GM21526 (cell line): ENCODE results near the gene RTEL1.
"Not testable (repeated sequence)": the region's sequence is repeated elsewhere in the genome, so short reads cannot be mapped to it uniquely, and the experiment has no call there.

ENCODE experiments used
- ATAC-seq: cut with Tn5 transposase; IDR thresholded peaks from one replicate; pipeline ENCODE4 v1.9.1; 2021; ENCODE audit warnings: moderate library complexity; ENCODE audit not compliant: unreplicated experiment, low FRiP score

The RTEL1 gene

DNA sequence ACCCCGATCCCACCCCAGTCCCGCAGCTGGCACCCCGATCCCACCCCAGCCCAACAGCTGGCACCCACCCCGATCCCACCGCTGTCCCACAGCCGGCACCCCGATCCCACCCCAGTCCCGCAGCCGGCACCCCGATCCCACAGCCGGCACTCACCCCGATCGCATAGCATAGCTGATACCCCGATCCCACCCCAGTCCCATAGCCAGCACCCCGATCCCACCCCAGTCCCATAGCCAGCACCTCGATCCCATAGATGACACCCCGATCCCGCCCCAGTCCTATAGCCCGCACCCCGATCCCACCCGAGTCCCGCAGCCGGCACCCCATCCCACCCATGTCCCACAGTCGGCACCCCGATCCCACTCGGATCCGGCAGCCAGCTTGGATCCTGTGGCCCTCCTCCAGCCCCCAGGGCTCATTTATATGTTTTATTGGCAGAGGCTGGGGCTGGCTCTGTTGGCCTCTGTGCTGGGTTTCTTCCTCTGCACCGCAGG, 30.3 kb upstream of the RTEL1 start:
- ATAC-seq: no peak

GRCh38 chr20:63628246-63628975, 29.7 kb upstream of the RTEL1 start:
- no peak for ATAC-seq

DNA sequence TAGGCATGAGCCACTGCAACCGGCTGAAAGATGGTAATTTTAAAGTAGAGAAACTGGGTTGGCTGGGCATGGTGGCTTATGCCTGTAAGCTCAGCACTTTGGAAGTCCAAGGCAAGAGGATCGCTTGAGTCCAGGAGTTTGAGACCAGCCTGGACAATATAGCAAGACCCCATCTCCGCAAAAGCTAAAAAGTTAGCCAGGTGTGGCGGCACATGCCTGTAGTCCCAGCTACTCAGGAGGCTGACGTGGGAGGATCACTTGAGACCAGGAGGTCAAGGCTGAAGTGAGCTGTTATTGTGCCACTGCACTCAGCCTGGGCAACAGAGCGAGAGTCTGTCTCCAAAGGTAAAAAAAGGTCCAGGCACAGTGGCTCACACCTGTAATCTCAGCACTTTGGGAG, 27.2 kb upstream of the RTEL1 start:
- ATAC-seq: not testable (repeated sequence)

GRCh38 chr20:63631426-63631825, 26.7 kb upstream of the RTEL1 start:
- not testable (repeated sequence) for ATAC-seq

DNA sequence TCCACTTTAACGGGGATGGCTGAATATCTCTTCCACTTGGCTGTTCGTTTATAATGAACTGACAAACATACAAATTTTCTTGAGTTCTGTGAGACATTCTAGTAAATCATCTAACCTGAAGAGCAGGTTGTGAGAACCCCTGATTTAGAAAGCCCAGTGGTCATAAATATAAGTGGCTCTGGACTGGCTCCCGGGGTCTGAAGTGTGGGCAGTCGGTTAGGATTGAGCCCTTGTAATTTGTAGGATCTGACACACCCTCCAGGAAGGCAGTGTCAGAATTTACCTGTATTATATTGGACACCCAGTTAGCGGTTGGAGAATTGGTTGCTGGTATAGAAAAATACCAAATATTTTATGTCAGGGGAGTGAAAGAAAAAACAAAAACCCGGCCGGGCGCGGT, 24.4 kb upstream of the RTEL1 start:
- ATAC-seq: no peak

- no peak for ATAC-seq
Measured at GRCh38 chr20:63635431-63636141, 22.5 kb upstream of the RTEL1 start.

GRCh38 chr20:63636752-63637628, 21.1 kb upstream of the RTEL1 start:
- ATAC-seq: no peak

DNA sequence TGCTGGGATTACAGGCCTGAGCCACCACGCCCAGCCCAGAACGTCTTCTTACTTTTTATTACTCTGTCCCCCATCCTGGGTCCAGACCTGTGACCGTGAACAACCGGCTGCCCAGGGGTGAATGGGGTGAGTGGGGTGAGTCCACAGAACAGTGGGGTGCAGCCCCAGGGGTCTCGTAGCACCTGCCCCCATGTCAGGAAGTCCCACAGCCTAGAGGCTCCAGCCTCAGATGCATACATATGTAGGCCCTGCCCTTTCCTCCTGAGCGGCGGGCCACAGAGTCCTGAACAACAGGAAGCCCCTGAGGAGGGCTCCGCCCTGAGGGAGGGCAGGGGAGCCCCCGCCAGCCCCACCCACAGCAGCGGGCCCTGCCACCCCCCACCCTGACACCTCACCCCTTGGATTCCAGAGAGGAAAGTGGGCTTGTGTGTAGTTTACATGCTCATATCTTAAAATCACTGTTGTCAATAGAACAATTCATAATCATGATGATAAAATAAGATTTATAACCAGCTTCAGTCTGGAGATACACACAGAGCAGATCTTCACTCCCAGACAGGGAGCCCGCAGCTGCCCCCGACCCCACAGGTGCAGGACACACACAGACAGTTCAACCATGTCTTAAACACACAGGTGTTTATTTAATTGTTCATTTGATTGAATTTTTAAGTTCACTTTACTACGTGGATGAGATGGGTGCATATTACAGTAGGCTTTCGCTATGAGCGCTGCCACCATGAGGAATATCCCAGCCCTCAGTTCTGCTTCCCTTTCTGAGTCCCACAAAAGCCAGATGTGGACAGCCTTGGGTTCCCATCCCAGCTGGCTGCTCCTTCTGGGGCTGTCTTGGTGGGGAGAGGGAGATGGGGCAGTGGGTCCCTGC, 18.8 kb upstream of the RTEL1 start:
- no peak for ATAC-seq

DNA sequence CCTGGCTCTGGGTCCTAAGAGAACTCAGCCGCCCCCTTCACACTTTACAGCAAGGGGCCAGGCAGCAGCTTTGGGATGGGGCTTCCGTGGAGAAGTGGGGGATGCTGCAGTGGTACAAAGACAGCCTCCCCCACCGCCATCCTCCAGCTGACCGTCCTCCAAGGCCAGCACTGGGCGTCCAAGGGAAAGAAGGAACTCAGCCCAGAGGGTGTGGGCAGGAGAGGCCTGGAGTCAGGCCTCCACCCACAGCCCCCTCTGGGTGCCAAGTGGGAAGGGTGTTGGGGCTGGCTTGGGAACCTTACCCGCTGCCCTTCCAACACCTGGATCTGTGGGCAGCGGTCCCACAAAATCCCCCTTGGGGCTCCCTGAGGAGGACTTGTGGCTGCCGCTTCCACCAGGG, 18.0 kb upstream of the RTEL1 start:
- no peak for ATAC-seq

- not testable (repeated sequence) for ATAC-seq
Measured at GRCh38 chr20:63640686-63641085, 17.4 kb upstream of the RTEL1 start.

DNA sequence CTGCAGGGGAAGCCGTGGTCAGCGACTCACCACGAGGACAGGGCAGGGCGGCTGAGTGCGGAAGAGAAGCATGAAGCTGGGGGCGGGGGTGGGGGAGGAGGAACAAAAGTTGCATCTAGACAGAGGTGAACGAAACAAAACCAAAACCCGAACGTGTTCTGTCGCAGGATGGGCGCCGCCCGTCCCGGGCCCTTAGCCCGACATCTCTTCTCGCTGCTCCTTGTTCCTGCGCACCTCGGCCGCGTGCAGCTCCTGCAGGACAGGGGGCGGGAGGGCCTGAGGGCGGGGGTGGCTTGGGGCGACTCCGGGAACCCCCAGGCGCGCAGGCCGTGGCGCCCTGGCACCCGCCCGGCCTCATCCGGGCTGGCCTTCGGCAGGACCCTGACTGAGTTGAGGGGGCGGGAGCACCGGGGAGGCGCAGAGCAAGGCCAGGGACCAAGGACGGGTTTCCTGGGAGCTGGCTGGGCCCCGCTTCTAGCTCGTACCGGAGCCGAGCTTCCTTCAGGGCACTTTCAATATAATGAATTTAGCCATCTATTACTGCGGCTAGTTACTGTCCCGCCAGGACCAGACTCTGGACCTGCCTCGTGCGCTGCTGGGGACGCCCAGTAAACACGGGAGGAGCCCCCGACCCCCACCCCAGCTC, 16.8 kb upstream of the RTEL1 start:
- ATAC-seq: no peak

- peak; percentile 45 for ATAC-seq
Measured at GRCh38 chr20:63641792-63642523, 16.2 kb upstream of the RTEL1 start.

DNA sequence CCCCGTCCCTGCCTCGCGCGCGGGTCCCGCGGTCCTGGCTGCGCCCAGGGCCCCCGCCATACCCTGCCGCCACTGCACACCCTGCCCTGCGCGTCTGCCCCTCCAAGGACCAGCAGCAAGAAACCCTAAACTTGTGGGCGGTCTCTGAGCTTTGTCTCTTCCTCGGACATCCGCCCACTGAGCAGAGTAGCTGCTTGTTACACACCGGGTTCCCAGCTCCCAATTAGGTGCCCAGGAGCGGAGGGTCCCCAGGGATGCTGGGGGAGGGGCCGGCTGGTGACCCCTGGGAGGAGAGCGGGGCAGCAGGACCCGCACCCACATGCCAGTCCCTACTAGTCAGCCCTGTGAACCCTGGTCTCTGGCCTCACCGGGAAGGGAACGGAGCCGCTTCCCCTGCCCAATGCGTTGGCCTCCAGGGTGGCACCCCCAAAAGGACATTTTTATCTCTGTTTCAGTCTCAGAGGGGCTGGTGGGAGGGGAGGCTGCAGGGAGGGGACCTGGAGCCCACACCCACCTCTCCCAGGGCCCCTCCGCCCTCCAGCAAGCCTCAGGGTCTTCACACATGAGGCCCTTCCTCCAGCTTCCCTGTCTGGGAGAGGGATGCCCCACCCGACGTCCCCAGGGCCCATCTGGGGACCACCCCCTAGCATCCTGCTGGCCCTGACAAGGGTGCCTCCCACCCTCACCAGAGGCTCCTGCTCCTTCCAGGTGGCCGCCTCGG, 15.4 kb upstream of the RTEL1 start:
- peak; percentile 8 for ATAC-seq

DNA sequence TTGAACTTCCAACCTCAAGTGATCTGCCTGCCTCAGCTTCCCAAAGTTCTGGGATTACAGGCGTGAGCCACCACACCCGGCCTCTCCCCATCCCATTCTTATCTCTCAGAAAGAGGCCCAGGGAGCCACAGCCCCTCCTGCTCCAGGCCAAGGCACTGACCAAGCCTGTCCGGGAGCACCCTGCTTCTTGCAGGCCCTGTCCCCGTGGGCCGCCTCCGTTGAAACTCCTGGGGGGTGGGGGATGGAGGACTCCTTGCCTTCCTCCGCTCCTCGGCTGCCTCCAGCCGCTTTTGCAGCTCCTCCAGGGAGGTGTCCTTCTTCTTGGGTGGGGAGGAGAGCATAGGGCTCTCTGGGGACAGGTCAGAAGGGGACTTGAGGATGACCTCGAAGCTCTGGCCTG, 14.6 kb upstream of the RTEL1 start:
- ATAC-seq: no peak

DNA sequence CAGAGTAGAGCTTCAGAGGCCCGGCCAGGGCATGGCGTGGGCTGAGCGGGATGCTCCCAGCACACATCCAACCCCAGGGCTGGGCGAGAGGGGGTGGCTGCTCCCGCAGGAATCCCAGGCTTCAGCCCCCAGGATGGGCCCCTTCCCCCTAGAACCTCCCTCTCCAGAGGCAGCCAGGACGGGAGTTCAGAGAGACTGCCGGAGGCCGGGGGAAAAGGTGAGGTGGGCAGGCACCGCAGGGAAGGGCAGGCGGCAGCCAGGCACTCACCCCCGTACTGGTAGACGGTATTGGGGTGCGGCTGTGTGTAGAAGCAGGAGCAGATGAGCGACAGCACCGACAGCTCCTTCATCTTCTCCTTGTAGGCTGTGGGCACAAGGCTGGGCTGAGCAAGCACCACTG, 14.2 kb upstream of the RTEL1 start:
- ATAC-seq: no peak

GRCh38 chr20:63645218-63645617, 12.9 kb upstream of the RTEL1 start:
- ATAC-seq: no peak

DNA sequence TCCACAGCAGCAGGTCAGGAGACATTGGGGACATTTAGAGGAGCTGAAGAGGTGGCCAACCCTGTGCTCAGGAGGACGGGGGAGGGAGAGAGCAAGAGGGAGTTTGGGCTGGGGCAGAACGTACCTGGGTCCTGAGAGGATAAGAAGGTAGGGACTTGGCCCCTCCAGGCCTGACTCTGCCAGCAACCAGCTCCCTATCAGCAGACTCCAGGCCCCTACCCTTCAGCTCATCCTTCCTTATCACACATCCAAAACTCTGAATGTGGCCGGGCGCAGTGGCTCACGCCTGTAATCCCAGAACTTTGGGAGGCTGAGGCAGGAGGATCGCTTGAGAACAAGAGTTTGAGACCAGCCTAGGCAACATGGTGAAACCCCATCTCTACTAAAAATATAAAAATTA, 9.9 kb upstream of the RTEL1 start:
- ATAC-seq: no peak

GRCh38 chr20:63648895-63649589, 9.1 kb upstream of the RTEL1 start:
- ATAC-seq: no peak
